ENCODE data around the gene PLAC8L1.

The PLAC8L1 gene

GRCh38 chr5:146082798-146083197 is 22.6 kb downstream of the PLAC8L1 start:
- H2AFZ ChIP-seq (ENCODE audit: low read length, unreplicated experiment), result no peak overlapping the region
- H3K36me3 ChIP-seq (ENCODE audit: insufficient read depth, low read length), result no peaks in the 10 kb centered on the region
- H3K79me2 ChIP-seq (ENCODE audit: control insufficient read depth, insufficient read depth, low read length, unreplicated experiment), result no peaks in the 10 kb centered on the region
- no peak overlapping the region for H3K27ac ChIP-seq (ENCODE audit: low read depth, low read length)
- H3K4me1 ChIP-seq (ENCODE audit: control insufficient read depth, insufficient read depth, low read length, unreplicated experiment), result no peaks in the 10 kb centered on the region
- no peak overlapping the region for H3K4me3 ChIP-seq (ENCODE audit: low read depth, low read length)
- H3K27me3 ChIP-seq (ENCODE audit: insufficient read depth, low read length), result no peaks in the 10 kb centered on the region

GRCh38 chr5:146081556-146081955 is 23.8 kb downstream of the PLAC8L1 start:
- Histone ChIP-seq H3K4me3 (ENCODE audit: low read depth, low read length) (no peak overlapping the region), H3K27ac (ENCODE audit: low read depth, low read length) (no peak overlapping the region), H3K36me3 (ENCODE audit: insufficient read depth, low read length) (no peaks in the 10 kb centered on the region), H3K79me2 (ENCODE audit: control insufficient read depth, insufficient read depth, low read length, unreplicated experiment) (no peaks in the 10 kb centered on the region), H2AFZ (ENCODE audit: low read length, unreplicated experiment) (no peak overlapping the region), H3K4me1 (ENCODE audit: control insufficient read depth, insufficient read depth, low read length, unreplicated experiment) (no peaks in the 10 kb centered on the region), H3K27me3 (ENCODE audit: insufficient read depth, low read length) (no peaks in the 10 kb centered on the region)

DNA sequence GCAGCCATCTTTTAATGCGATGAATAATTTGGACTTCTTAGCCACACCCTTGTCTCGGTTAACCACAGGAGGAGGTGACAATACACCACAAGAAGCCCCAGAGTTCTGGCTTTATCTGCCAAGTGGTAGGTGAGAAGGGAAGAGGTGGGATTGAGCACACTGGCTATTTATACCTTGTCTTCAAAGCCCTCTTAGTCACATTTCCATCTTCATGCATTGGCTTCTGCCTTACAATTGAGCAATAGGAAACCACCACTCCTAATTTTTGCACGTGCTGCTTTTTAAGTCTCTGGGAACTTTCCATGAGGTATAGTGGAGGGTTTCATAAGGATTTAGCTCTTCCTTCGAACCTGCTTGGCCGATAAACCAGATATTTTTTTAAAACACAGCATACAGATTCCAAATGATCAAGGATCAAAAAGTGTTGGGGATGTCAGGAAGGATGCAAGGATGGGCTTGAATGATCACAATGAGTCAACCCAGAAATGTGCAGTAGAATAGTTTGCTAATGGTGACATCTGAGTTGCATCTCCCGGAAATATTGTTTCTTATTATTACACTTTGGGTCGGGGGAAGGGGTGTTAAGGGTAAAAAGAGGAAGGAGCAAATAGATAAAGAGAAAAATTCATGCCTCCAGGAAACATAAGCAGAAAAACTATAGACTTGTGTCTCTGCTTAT is 25.5 kb downstream of the PLAC8L1 start:
- H2AFZ ChIP-seq (ENCODE audit: low read length, unreplicated experiment), result no peak overlapping the region
- no peak overlapping the region for H3K27ac ChIP-seq (ENCODE audit: low read depth, low read length)
- no peaks in the 10 kb centered on the region for H3K4me1 ChIP-seq (ENCODE audit: control insufficient read depth, insufficient read depth, low read length, unreplicated experiment)
- no peaks in the 10 kb centered on the region for H3K27me3 ChIP-seq (ENCODE audit: insufficient read depth, low read length)
- no peak overlapping the region for H3K4me3 ChIP-seq (ENCODE audit: low read depth, low read length)
- no peaks in the 10 kb centered on the region for H3K36me3 ChIP-seq (ENCODE audit: insufficient read depth, low read length)
- no peaks in the 10 kb centered on the region for H3K79me2 ChIP-seq (ENCODE audit: control insufficient read depth, insufficient read depth, low read length, unreplicated experiment)

- Histone ChIP-seq H3K4me1 (ENCODE audit: control insufficient read depth, insufficient read depth, low read length, unreplicated experiment) (no peaks in the 10 kb centered on the region), H3K27me3 (ENCODE audit: insufficient read depth, low read length) (no peaks in the 10 kb centered on the region), H3K4me3 (ENCODE audit: low read depth, low read length) (no peak overlapping the region), H3K27ac (ENCODE audit: low read depth, low read length) (no peak overlapping the region), H2AFZ (ENCODE audit: low read length, unreplicated experiment) (no peak overlapping the region), H3K36me3 (ENCODE audit: insufficient read depth, low read length) (no peaks in the 10 kb centered on the region), H3K79me2 (ENCODE audit: control insufficient read depth, insufficient read depth, low read length, unreplicated experiment) (no peaks in the 10 kb centered on the region)
These were observed 26.8 kb downstream of the PLAC8L1 start for GRCh38 chr5:146078566-146078965.

DNA sequence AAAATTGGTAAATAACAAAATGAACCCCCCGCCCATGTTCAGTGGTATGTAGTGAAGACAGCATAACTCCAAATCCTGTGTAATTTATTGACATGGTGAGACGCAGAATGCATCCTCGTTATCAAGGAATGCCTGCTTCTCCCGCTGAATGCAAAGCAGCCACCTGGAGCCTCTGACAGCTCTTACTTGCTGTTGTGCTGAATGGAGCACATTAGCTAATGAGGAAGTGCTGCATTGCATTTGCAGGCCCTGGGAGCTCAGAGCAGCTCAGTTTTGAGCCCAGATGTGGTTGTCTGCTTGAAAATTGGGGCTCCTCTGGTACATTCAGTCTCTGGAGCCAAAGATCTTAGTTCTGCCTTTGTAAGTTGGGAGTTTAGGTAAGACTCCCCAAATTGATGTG is 28.9 kb downstream of the PLAC8L1 start:
- Histone ChIP-seq H2AFZ (ENCODE audit: low read length, unreplicated experiment) (no peak overlapping the region), H3K4me1 (ENCODE audit: control insufficient read depth, insufficient read depth, low read length, unreplicated experiment) (no peaks in the 10 kb centered on the region)

GRCh38 chr5:146076028-146076427 is 29.3 kb downstream of the PLAC8L1 start:
- Histone ChIP-seq H2AFZ (ENCODE audit: low read length, unreplicated experiment) (no peak overlapping the region), H3K79me2 (ENCODE audit: control insufficient read depth, insufficient read depth, low read length, unreplicated experiment) (no peaks in the 10 kb centered on the region), H3K36me3 (ENCODE audit: insufficient read depth, low read length) (no peaks in the 10 kb centered on the region), H3K27ac (ENCODE audit: low read depth, low read length) (no peak overlapping the region), H3K4me3 (ENCODE audit: low read depth, low read length) (no peak overlapping the region), H3K27me3 (ENCODE audit: insufficient read depth, low read length) (no peaks in the 10 kb centered on the region; the same call in 1 of the 2 replicates), H3K4me1 (ENCODE audit: control insufficient read depth, insufficient read depth, low read length, unreplicated experiment) (no peaks in the 10 kb centered on the region)

More for the DNA sequence above, 28.9 kb downstream of the PLAC8L1 start:
- Histone ChIP-seq H3K27me3 (ENCODE audit: insufficient read depth, low read length) (no peaks in the 10 kb centered on the region), H3K4me3 (ENCODE audit: low read depth, low read length) (no peak overlapping the region), H3K79me2 (ENCODE audit: control insufficient read depth, insufficient read depth, low read length, unreplicated experiment) (no peaks in the 10 kb centered on the region), H3K36me3 (ENCODE audit: insufficient read depth, low read length) (no peaks in the 10 kb centered on the region), H3K27ac (ENCODE audit: low read depth, low read length) (no peak overlapping the region)

DNA sequence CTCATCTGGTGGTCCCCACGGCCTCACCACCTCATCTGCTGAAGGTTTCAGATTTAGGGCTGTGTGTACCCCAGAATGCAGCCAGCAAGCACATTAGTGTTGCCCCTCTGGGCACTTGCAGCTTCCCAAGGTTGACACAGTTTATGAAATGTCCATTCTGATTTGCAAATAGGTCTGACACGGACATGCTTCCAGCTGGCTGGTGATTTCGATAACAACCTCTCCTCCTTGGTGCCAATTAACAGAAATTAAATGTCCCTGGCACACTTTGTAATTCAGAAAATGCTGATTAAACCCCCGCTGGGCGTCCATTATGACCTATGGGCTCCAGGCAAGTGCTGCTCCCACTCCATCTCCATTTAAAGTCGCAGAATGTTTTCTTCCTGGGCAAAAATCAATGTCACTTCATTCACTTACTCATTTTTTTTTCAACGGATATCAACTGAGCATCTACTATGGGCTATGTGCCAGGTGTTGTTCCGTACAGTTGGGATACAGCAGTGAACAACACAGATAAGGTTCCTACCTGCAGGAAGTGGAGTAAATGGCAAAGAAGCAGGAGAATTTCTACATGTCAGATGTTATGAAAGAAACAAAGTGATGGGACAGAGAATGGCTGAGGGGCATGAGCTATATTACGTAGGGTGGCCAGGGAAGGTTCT is 32.0 kb downstream of the PLAC8L1 start:
- Histone ChIP-seq H3K4me3 (ENCODE audit: low read depth, low read length) (no peak overlapping the region), H3K4me1 (ENCODE audit: control insufficient read depth, insufficient read depth, low read length, unreplicated experiment) (no peaks in the 10 kb centered on the region), H3K27ac (ENCODE audit: low read depth, low read length) (no peak overlapping the region), H2AFZ (ENCODE audit: low read length, unreplicated experiment) (no peak overlapping the region), H3K27me3 (ENCODE audit: insufficient read depth, low read length) (no peaks in the 10 kb centered on the region; the same call in 1 of the 2 replicates), H3K79me2 (ENCODE audit: control insufficient read depth, insufficient read depth, low read length, unreplicated experiment) (no peaks in the 10 kb centered on the region), H3K36me3 (ENCODE audit: insufficient read depth, low read length) (no peaks in the 10 kb centered on the region)

- Histone ChIP-seq H2AFZ (ENCODE audit: low read length, unreplicated experiment) (no peak overlapping the region), H3K27ac (ENCODE audit: low read depth, low read length) (no peak overlapping the region), H3K36me3 (ENCODE audit: insufficient read depth, low read length) (no peaks in the 10 kb centered on the region), H3K4me3 (ENCODE audit: low read depth, low read length) (no peak overlapping the region), H3K79me2 (ENCODE audit: control insufficient read depth, insufficient read depth, low read length, unreplicated experiment) (no peaks in the 10 kb centered on the region), H3K27me3 (ENCODE audit: insufficient read depth, low read length) (no peaks in the 10 kb centered on the region; the same call in 1 of the 2 replicates), H3K4me1 (ENCODE audit: control insufficient read depth, insufficient read depth, low read length, unreplicated experiment) (no peaks in the 10 kb centered on the region)
These were observed 32.8 kb downstream of the PLAC8L1 start for GRCh38 chr5:146072595-146072994.

DNA sequence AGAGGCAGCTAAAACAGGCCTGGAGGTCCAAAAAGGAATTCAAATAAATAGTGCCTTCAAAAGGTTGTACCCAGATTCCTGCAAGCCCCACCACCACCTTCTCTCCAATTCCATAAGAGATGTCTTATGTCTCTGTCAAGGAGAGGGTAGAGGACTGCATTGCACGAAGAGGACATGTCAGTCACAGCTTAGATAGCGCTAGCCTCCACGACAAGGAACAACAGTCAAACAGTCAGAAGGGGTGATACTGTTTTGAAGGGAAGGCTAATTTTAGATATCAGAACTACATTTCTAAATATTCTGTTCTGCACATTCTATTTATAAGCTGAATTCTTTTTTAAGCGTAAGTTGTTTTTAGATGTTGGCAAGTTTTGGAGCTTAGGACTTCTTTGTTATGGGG is 34.2 kb downstream of the PLAC8L1 start:
- no peaks in the 10 kb centered on the region; the same call in 1 of the 2 replicates for H3K27me3 ChIP-seq (ENCODE audit: insufficient read depth, low read length)

GRCh38 chr5:146070746-146071145 is 34.6 kb downstream of the PLAC8L1 start:
- no peak overlapping the region for H2AFZ ChIP-seq (ENCODE audit: low read length, unreplicated experiment)
- H3K4me1 ChIP-seq (ENCODE audit: control insufficient read depth, insufficient read depth, low read length, unreplicated experiment), result no peaks in the 10 kb centered on the region
- H3K27me3 ChIP-seq (ENCODE audit: insufficient read depth, low read length), result no peaks in the 10 kb centered on the region; the same call in 1 of the 2 replicates
- no peak overlapping the region for H3K27ac ChIP-seq (ENCODE audit: low read depth, low read length)
- no peaks in the 10 kb centered on the region for H3K36me3 ChIP-seq (ENCODE audit: insufficient read depth, low read length)
- no peak overlapping the region for H3K4me3 ChIP-seq (ENCODE audit: low read depth, low read length)
- H3K79me2 ChIP-seq (ENCODE audit: control insufficient read depth, insufficient read depth, low read length, unreplicated experiment), result no peaks in the 10 kb centered on the region

More for the DNA sequence above, 34.2 kb downstream of the PLAC8L1 start:
- no peak overlapping the region for H2AFZ ChIP-seq (ENCODE audit: low read length, unreplicated experiment)
- H3K79me2 ChIP-seq (ENCODE audit: control insufficient read depth, insufficient read depth, low read length, unreplicated experiment), result no peaks in the 10 kb centered on the region
- no peak overlapping the region for H3K4me3 ChIP-seq (ENCODE audit: low read depth, low read length)
- no peaks in the 10 kb centered on the region for H3K36me3 ChIP-seq (ENCODE audit: insufficient read depth, low read length)
- no peaks in the 10 kb centered on the region for H3K4me1 ChIP-seq (ENCODE audit: control insufficient read depth, insufficient read depth, low read length, unreplicated experiment)
- no peak overlapping the region for H3K27ac ChIP-seq (ENCODE audit: low read depth, low read length)

- no peaks in the 10 kb centered on the region for H3K79me2 ChIP-seq (ENCODE audit: control insufficient read depth, insufficient read depth, low read length, unreplicated experiment)
- H3K4me1 ChIP-seq (ENCODE audit: control insufficient read depth, insufficient read depth, low read length, unreplicated experiment), result no peaks in the 10 kb centered on the region
- H3K4me3 ChIP-seq (ENCODE audit: low read depth, low read length), result no peak overlapping the region
- H3K27me3 ChIP-seq (ENCODE audit: insufficient read depth, low read length), result no peaks in the 10 kb centered on the region; the same call in 1 of the 2 replicates
- no peaks in the 10 kb centered on the region for H3K36me3 ChIP-seq (ENCODE audit: insufficient read depth, low read length)
- H2AFZ ChIP-seq (ENCODE audit: low read length, unreplicated experiment), result no peak overlapping the region
- H3K27ac ChIP-seq (ENCODE audit: low read depth, low read length), result no peak overlapping the region
These were observed 35.6 kb downstream of the PLAC8L1 start for GRCh38 chr5:146069780-146070099.
